Vagina (tissue), 2 donors: ENCODE data around the gene CFAP92.

ENCODE experiments used
- POLR2A ChIP-seq, 2 donors: fragments of 450-650 bp; IDR thresholded peaks; one replicate each; pipeline ENCODE4 v1.6.1; 2017; ENCODE audit warnings: antibody characterized with exemption in 2 of 2, mild to moderate bottlenecking in 2 of 2, moderate library complexity in 2 of 2
- POLR2AphosphoS5 ChIP-seq, 2 donors: sonication (generic); formaldehyde crosslinking; IDR thresholded peaks; one replicate each; pipeline ENCODE4 v1.9.0; 2017; ENCODE audit warnings: antibody characterized with exemption in 2 of 2, mild to moderate bottlenecking in 2 of 2, low read depth in 1 of 2; ENCODE audit not compliant: insufficient read depth in 1 of 2
- TF ChIP-seq, protein P1 (sequence below), 3 experiments: fragments of 450-650 bp in 2 of 3; fragments of 200-600 bp in 1 of 3; sonication (generic) in 1 of 3; IDR thresholded peaks; one replicate each; pipeline ENCODE4 v1.5.1; 2017 to 2019; ENCODE audit warnings: antibody characterized with exemption in 3 of 3, mild to moderate bottlenecking in 2 of 3, moderate library complexity in 2 of 3

DNA sequence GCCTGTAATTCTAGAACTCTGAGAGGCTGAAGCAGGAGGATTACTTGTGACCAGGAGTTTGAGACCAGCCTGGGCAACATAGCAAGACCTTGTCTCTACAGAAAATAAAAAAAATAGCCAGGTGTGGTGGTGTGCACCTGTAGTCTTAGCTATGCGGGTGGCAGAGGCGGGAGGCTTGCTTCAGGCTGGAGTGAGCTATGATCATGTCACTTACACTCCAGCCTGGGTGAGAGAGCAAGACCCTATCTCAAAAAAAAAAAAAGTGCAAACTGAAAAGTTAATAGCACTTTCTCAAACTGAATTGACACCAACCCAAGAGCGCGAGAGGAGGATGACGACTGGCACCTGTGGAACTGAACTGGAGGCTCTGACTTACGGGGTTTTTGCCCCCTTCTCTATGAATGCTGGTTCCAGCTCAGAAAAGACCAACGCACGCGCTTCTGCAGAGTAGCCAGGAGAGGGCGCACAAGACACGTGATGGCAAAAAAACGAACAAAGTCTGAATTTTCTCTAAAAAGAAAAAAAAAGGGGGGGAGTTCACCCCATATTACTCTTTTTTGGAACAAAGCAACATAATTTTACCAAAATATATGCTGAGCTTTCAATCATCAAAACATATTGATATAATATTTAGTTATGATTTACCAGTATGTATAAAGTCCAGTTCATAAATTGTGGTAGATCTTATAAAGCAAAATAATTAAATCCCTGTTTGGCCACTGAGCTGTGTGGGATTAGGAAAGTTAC, 23.7 kb downstream of the CFAP92 start:
- TF ChIP-seq, protein P1, sequence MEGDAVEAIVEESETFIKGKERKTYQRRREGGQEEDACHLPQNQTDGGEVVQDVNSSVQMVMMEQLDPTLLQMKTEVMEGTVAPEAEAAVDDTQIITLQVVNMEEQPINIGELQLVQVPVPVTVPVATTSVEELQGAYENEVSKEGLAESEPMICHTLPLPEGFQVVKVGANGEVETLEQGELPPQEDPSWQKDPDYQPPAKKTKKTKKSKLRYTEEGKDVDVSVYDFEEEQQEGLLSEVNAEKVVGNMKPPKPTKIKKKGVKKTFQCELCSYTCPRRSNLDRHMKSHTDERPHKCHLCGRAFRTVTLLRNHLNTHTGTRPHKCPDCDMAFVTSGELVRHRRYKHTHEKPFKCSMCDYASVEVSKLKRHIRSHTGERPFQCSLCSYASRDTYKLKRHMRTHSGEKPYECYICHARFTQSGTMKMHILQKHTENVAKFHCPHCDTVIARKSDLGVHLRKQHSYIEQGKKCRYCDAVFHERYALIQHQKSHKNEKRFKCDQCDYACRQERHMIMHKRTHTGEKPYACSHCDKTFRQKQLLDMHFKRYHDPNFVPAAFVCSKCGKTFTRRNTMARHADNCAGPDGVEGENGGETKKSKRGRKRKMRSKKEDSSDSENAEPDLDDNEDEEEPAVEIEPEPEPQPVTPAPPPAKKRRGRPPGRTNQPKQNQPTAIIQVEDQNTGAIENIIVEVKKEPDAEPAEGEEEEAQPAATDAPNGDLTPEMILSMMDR (IDR thresholded peaks at IDR 0.05): peak; percentile 72 to 80 (median 73)
- TF ChIP-seq POLR2A (IDR thresholded peaks at IDR 0.05) (no peak), POLR2AphosphoS5 (IDR thresholded peaks at IDR 0.05; ENCODE audit: insufficient read depth in 1 of 2, low read depth in 1 of 2) (peak in 1 of 2 donors; percentile 7)
